ENCODE results near the gene FAF1.
"Not testable (repeated sequence)": the region's sequence is repeated elsewhere in the genome, so short reads cannot be mapped to it uniquely, and the experiment has no call there.

Gene FAF1

GRCh38 chr1:50747394-50747793, 212.7 kb downstream of the FAF1 start:
- DNase-seq: no peak

- no peak for DNase-seq
Measured at GRCh38 chr1:50742523-50742922, 217.5 kb downstream of the FAF1 start.

- no peak for DNase-seq
Measured at GRCh38 chr1:50739125-50739524, 220.9 kb downstream of the FAF1 start.

- DNase-seq: peak; percentile 23
Measured at GRCh38 chr1:50735443-50735842, 224.6 kb downstream of the FAF1 start.

- DNase-seq: not testable (repeated sequence)
Measured at GRCh38 chr1:50727578-50727977, 232.5 kb downstream of the FAF1 start.

GRCh38 chr1:50724626-50725286, 235.3 kb downstream of the FAF1 start:
- DNase-seq: no peak

- DNase-seq: no peak
Measured at GRCh38 chr1:50720457-50721053, 239.5 kb downstream of the FAF1 start.

GRCh38 chr1:50719126-50719525, 240.9 kb downstream of the FAF1 start:
- DNase-seq: no peak

GRCh38 chr1:50717327-50717726, 242.7 kb downstream of the FAF1 start:
- DNase-seq: no peak

- not testable (repeated sequence) for DNase-seq
Measured at GRCh38 chr1:50716455-50716854, 243.6 kb downstream of the FAF1 start.

- DNase-seq: no peak
Measured at GRCh38 chr1:50710099-50710498, 250.0 kb downstream of the FAF1 start.

GRCh38 chr1:50707824-50708223, 252.2 kb downstream of the FAF1 start:
- no peak for DNase-seq

- DNase-seq: peak; percentile 54
Measured at GRCh38 chr1:50705699-50706098, 254.4 kb downstream of the FAF1 start.

- DNase-seq: no peak
Measured at GRCh38 chr1:50705041-50705440, 255.0 kb downstream of the FAF1 start.

GRCh38 chr1:50704126-50704525, 255.9 kb downstream of the FAF1 start:
- peak; percentile 17 for DNase-seq

GRCh38 chr1:50703240-50703639, 256.8 kb downstream of the FAF1 start:
- DNase-seq: no peak

- no peak for DNase-seq
Measured at GRCh38 chr1:50702395-50702794, 257.7 kb downstream of the FAF1 start.

GRCh38 chr1:50701706-50702317, 258.3 kb downstream of the FAF1 start:
- no peak for DNase-seq

- no peak for DNase-seq
Measured at GRCh38 chr1:50700621-50701020, 259.4 kb downstream of the FAF1 start.

- peak; percentile 21 for DNase-seq
Measured at GRCh38 chr1:50700214-50700613, 259.9 kb downstream of the FAF1 start.

GRCh38 chr1:50699795-50700194, 260.3 kb downstream of the FAF1 start:
- no peak for DNase-seq

- no peak for DNase-seq
Measured at GRCh38 chr1:50697440-50698421, 262.3 kb downstream of the FAF1 start.

GRCh38 chr1:50693829-50694228, 266.2 kb downstream of the FAF1 start:
- no peak for DNase-seq

All from NCI-H1105 (cell line).